Central memory CD8-positive, alpha-beta T cell (primary cell): ENCODE data around the gene FKBP1A.
"Not testable (repeated sequence)": the region's sequence is repeated elsewhere in the genome, so short reads cannot be mapped to it uniquely, and the experiment has no call there.

ENCODE experiments used
- ATAC-seq: fragments of 150-1000 bp; cut with Tn5 transposase; replicated peaks from 2 replicates; pipeline ENCODE4 v1.10.0; 2022; ENCODE audit warnings: mild to moderate bottlenecking, moderate FRiP score, moderate number of reproducible peaks; ENCODE audit not compliant: poor library complexity, severe bottlenecking; ENCODE audit errors: extremely low read depth
- DNase-seq, 2 donors: peaks; one replicate each; pipeline ENCODE4 v3.0.0; 2021; ENCODE audit warnings: low spot score in 2 of 2
- H3K27ac Mint-ChIP-seq: one replicate; pipeline ENCODE4 v1.8.0; 2022; ENCODE audit warnings: low read depth, mild to moderate bottlenecking, moderate library complexity, mixed read lengths
- H3K27me3 Mint-ChIP-seq: one replicate; pipeline ENCODE4 v1.8.0; 2022; ENCODE audit warnings: mixed read lengths
- H3K36me3 Mint-ChIP-seq: one replicate; pipeline ENCODE4 v1.8.0; 2022; ENCODE audit warnings: mild to moderate bottlenecking, moderate library complexity, mixed read lengths; ENCODE audit not compliant: insufficient read depth
- H3K4me1 Mint-ChIP-seq: one replicate; pipeline ENCODE4 v1.8.0; 2022; ENCODE audit warnings: mixed read lengths
- H3K4me3 Mint-ChIP-seq: one replicate; pipeline ENCODE4 v1.8.0; 2022; ENCODE audit warnings: mild to moderate bottlenecking, moderate library complexity, mixed read lengths
- H3K9me3 Mint-ChIP-seq: one replicate; pipeline ENCODE4 v1.8.0; 2022; ENCODE audit warnings: mixed read lengths

The FKBP1A gene

DNA sequence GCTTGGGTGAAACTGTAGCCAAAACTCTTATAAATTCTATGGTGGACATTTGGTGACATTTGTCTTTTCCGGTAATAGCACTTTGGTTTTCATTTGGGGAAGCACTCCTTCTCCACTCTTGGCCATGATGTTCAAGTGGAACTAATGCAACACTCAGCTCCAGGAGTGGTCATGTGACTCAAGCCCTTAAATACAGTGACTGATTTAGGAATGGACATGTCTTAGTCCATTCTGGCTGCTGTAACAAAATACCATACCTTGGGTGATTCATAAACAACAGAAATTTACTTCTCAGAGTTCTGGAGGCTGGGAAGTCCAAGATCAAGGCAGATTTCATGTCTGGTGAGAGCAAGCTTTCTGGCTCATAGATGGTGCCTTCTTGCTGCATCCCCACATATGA is 10.8 kb upstream of the FKBP1A start:
- no peaks in the 10 kb centered on the region for H3K36me3 Mint-ChIP-seq
- H3K4me1 Mint-ChIP-seq = peaks cover 9% of the 10 kb centered on the region

DNA sequence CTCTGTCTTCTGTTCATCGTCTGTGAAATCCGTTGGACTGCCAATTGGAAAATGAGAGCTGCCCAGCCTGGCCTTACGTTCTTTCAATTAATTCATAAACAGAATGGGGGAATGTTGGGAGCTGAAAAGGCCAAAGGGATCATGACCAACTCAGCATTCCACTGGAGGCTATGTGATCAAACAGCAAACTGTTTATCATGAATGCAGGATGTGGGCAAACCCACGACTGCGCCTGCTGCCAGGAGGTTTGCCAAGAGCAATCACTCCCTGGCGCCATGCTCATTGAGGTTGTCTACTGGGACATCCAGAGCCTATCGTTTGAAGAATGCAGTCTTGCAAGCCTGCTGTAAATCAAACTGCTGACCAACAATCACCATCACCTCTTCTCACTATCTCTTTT is 9.3 kb upstream of the FKBP1A start:
- peaks cover 6% of the 10 kb centered on the region for H3K9me3 Mint-ChIP-seq
- H3K27ac Mint-ChIP-seq = no peak overlapping the region
- peaks cover 60% of the 10 kb centered on the region for H3K27me3 Mint-ChIP-seq
- H3K4me3 Mint-ChIP-seq = no peak overlapping the region
- H3K4me1 Mint-ChIP-seq = peaks cover 9% of the 10 kb centered on the region
- ATAC-seq (no peak), DNase-seq (no peak)
- H3K36me3 Mint-ChIP-seq = no peaks in the 10 kb centered on the region

More for the DNA sequence above, 10.8 kb upstream of the FKBP1A start:
- ATAC-seq (no peak), DNase-seq (no peak)
- Mint-ChIP-seq H3K9me3 (peaks cover 6% of the 10 kb centered on the region), H3K27ac (no peak overlapping the region), H3K4me3 (no peak overlapping the region), H3K27me3 (peaks cover 74% of the 10 kb centered on the region)

DNA sequence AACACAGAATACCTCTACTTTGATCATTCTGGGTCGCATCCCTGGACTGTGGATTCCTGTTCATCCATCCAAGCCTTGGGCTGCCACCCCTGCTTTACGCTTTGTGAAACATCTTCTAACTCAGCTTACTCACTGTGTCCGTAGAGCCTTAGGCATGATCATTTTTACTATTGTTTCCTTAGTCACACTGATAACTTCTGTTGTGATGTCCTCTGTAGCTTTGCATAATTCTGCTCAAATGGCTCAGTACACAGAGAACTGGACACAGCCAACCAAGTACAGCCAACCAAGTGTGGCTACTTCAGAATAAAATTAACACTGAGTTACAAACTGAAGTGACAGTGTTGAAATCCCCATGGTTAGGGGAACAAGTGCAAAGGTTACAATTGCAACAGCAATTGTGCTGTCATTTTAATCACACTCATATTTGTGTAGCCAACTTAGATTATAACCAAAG is 8.6 kb upstream of the FKBP1A start:
- no peak for ATAC-seq
- DNase-seq = no peak
- H3K4me3 Mint-ChIP-seq = no peak overlapping the region
- H3K4me1 Mint-ChIP-seq = peaks cover 9% of the 10 kb centered on the region
- peaks cover 6% of the 10 kb centered on the region for H3K9me3 Mint-ChIP-seq
- peaks cover 53% of the 10 kb centered on the region for H3K27me3 Mint-ChIP-seq
- H3K27ac Mint-ChIP-seq = no peak overlapping the region
- no peaks in the 10 kb centered on the region for H3K36me3 Mint-ChIP-seq

DNA sequence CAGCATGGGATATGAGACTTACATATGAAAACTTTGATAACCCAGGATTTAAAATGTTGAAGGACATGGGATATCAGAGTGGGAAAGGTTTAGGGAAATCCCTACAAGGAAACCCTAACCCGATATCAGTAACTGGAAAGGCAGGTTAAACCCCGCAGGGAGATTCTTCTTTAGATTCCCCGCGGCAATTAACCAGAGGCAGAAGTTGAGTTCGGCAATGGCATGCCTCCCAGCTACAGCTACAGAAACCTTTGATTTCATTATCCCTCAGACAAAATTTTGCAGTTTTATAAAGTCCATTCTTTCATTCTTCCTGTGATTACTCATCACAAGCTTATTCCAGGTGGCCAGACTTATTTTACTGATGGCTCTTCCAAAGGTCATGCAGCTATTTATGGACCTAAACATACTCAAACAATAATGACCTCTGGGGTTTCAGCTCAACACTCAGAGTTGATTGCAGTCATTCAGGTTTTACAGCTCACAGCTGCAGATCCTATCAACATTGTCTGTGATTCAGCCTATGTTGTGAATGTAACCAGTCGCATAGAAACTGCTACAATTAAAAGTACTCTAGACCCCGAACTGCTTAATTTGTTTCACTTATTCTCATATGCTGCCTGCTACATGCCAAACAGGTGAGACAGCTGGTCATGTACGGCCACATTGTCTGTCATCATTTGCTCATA is 7.0 kb upstream of the FKBP1A start:
- ATAC-seq, H3K27ac Mint-ChIP-seq, H3K36me3 Mint-ChIP-seq, H3K4me3 Mint-ChIP-seq, H3K4me1 Mint-ChIP-seq, H3K9me3 Mint-ChIP-seq, DNase-seq: not testable (repeated sequence)
- peaks cover 54% of the 10 kb centered on the region for H3K27me3 Mint-ChIP-seq

DNA sequence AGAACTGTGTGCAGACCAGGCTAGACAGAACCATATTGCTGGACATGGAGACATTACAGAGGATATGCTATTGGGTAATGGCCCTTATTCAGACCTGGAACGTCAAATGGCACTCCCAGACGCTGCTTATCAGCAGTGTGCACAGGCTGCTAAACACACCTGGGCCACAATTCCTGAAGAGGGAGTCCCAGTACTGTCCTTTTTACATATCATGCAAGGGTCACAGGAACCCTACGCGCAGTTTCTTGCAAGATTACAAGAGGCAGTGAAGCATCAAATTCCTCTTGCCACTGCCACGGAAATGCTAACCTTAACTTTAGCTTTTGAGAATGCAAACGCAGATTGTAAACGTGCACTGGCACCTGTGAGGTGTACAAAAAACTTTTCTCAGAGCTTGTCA is 5.3 kb upstream of the FKBP1A start:
- H3K9me3 Mint-ChIP-seq, DNase-seq, ATAC-seq, H3K4me3 Mint-ChIP-seq, H3K36me3 Mint-ChIP-seq, H3K27ac Mint-ChIP-seq: not testable (repeated sequence)
- Mint-ChIP-seq H3K4me1 (peaks cover 17% of the 10 kb centered on the region), H3K27me3 (peaks cover 46% of the 10 kb centered on the region)

DNA sequence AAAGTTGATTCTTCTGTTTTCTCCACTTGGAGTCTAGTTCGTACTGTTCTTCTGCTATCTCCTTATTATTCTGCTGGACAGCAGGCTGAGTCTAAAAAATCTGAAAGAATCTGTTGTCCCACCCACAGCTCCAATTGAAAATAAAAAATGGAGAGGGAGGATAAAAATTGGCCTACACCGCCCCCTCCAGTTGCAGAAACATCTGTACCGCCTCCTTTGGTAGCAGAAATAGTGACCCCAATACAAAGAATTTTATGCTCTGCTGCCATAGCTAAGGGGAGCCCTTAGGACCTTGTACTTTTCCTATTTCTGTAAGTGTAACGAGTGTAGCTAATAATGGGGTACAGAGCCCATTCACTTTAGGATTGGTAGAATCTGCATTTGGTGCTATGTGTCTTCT is 4.9 kb upstream of the FKBP1A start:
- DNase-seq (no peak), ATAC-seq (no peak)
- Mint-ChIP-seq H3K36me3 (peaks cover 4% of the 10 kb centered on the region), H3K27ac (no peak overlapping the region), H3K27me3 (peaks cover 41% of the 10 kb centered on the region), H3K9me3 (peaks cover 5% of the 10 kb centered on the region), H3K4me3 (no peak overlapping the region), H3K4me1 (peaks cover 18% of the 10 kb centered on the region)

DNA sequence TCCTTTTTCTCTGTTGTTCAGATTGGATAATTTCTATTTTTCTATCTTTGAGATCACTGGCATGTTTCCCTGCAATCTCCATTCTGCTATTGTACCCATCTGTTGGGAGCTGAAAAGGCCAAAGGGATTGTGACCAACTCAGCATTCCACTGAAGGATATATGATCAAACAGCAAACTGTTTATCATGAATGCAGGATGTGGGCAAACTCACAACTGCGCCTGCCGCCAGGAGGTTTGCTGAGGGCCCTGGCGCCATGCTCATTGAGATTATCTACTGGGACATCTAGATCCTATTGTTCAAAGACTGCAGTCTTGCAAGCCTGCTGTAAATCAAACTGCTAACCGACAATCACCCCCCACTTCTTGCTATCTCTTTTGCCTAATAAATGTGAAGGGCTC is 3.8 kb upstream of the FKBP1A start:
- H3K4me3 Mint-ChIP-seq = no peak overlapping the region
- H3K27ac Mint-ChIP-seq = no peak overlapping the region
- no peaks in the 10 kb centered on the region for H3K9me3 Mint-ChIP-seq
- DNase-seq (no peak), ATAC-seq (no peak)
- peaks cover 34% of the 10 kb centered on the region for H3K27me3 Mint-ChIP-seq
- peaks cover 16% of the 10 kb centered on the region for H3K4me1 Mint-ChIP-seq
- H3K36me3 Mint-ChIP-seq = peaks cover 6% of the 10 kb centered on the region

DNA sequence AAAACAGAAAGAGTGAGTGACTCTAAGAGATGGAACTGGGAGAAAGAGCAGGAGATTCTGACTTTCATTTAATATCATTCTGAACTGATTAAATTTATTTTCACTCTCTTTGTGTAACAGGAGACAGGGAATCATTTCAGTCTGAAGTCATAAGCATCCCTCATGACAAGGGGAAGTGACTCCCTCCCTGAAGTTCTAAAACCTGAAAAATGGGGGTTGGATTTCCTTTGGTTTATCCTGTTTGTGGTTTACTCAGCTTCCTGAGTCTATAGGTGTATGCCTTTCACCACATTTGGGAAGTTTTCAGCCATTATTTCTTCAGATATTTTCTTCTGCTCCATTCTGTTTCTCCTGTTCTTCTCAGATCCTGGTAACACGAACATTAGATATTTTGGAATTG is 3.4 kb upstream of the FKBP1A start:
- no peak for DNase-seq
- no peak overlapping the region for H3K27ac Mint-ChIP-seq
- H3K4me1 Mint-ChIP-seq = peaks cover 20% of the 10 kb centered on the region
- no peak for ATAC-seq
- H3K4me3 Mint-ChIP-seq = no peak overlapping the region
- no peaks in the 10 kb centered on the region for H3K9me3 Mint-ChIP-seq
- peaks cover 34% of the 10 kb centered on the region for H3K27me3 Mint-ChIP-seq
- H3K36me3 Mint-ChIP-seq = peaks cover 6% of the 10 kb centered on the region

DNA sequence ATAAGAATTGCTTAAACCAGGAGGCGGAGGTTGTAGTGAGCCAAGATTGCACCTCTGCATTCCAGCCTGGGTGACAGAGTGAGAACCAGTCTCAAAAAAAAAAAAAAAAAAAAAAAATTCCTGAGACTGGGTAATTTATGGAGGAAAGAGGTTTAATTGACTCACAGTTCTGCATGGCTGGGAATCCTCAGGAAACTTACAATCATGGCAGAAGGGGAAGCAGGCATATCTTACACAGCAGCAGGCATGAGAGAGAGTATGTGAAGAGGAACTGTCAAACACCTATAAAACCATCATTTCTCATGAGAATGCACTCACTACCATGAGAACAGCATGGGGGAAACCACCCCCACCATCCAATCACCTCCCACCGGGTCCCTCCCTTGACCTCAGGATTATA is 1.8 kb upstream of the FKBP1A start:
- Mint-ChIP-seq H3K9me3 (no peaks in the 10 kb centered on the region), H3K27ac (no peak overlapping the region), H3K4me3 (no peak overlapping the region), H3K4me1 (peaks cover 36% of the 10 kb centered on the region), H3K36me3 (peaks cover 9% of the 10 kb centered on the region), H3K27me3 (peaks cover 21% of the 10 kb centered on the region)
- ATAC-seq = no peak
- no peak for DNase-seq

DNA sequence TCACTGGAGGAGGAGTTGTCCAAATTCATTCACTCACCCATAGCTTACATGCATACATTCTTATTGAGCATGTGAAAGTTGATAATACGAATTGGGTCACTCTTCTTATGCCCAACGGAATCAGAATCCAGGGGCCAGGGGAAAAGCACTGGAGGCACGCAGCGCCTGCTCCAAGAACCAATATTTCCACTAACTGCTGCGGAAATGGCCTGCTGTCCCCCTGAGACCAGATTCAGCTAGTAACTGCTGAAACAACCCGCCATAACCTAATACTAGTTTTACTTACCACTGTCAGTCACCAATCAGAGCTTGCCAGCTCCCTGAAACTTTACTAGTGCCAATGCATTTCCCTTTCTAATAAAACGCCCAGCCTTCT is 641 bp upstream of the FKBP1A start:
- Mint-ChIP-seq H3K4me3 (peak overlapping the region; percentile 86), H3K4me1 (peaks cover 46% of the 10 kb centered on the region), H3K36me3 (peaks cover 9% of the 10 kb centered on the region), H3K9me3 (no peaks in the 10 kb centered on the region), H3K27ac (peak overlapping the region; percentile 75), H3K27me3 (peaks cover 11% of the 10 kb centered on the region)
- ATAC-seq = no peak
- DNase-seq = no peak

DNA sequence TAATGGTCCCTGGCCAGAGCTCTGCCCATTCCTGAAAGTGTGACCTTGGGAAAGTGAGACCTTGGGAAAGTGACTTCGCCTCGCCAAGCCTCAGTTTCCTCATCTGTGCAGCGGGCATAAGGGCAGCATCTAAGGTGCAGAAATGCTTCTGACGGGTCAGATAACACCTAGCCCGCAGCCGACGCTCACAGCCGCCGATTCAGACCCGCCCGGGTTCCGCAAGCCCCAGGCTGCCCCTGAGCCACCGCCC is 486 bp downstream of the FKBP1A start:
- peaks cover 54% of the 10 kb centered on the region for H3K4me1 Mint-ChIP-seq
- peaks cover 11% of the 10 kb centered on the region for H3K27me3 Mint-ChIP-seq
- peaks cover 9% of the 10 kb centered on the region for H3K36me3 Mint-ChIP-seq
- peak overlapping the region; percentile 86 for H3K4me3 Mint-ChIP-seq
- H3K27ac Mint-ChIP-seq = peak overlapping the region; percentile 47
- DNase-seq (no peak), ATAC-seq (peak; percentile 4)
- no peaks in the 10 kb centered on the region for H3K9me3 Mint-ChIP-seq

DNA sequence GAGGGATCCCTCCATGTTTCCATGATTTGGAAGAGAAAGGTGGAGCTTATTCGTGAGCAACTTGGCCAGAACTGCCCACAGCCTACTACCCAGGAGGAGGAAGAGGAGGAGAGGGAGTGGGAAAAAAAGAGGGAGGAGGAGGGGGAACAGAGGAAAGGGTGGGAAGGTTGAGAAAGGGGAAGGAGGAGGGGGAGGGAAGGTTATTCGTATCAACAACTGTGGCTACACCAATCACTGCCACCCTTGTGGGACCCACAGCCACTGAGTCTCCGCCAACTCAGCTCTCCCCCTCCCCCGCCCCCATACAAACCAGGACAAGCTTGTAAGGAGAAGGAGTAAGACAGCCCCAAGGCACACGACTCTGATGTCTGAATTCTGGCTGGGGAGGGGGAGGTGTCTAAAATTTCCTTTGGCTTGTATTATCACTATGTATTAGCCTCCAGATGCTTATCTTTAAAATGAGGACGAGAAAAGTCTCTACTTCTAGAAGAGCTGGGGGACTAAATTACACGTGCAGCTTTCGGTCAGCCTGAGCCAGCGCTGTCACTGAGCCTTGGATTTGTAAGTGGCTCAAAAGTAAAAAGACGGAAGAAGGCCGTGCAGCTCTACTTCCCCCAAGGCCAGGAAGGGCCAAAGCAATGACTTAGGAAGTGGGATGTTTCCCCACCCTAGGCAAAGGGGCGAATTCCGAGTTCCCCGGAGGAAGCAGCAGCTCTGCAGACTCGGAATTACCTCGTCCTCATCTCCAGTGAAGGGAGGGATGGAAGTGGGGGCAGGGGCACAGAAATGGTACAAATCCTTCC is 1.0 kb downstream of the FKBP1A start:
- peak overlapping the region; percentile 47 for H3K27ac Mint-ChIP-seq
- H3K9me3 Mint-ChIP-seq = no peaks in the 10 kb centered on the region
- H3K27me3 Mint-ChIP-seq = peaks cover 11% of the 10 kb centered on the region
- peaks cover 54% of the 10 kb centered on the region for H3K4me1 Mint-ChIP-seq
- peak overlapping the region; percentile 86 for H3K4me3 Mint-ChIP-seq
- no peak for ATAC-seq
- no peak for DNase-seq
- H3K36me3 Mint-ChIP-seq = peaks cover 9% of the 10 kb centered on the region
